Measurements from ENCODE around the gene TMEM192.
"Not testable (repeated sequence)": the region's sequence is repeated elsewhere in the genome, so short reads cannot be mapped to it uniquely, and the experiment has no call there.

TMEM192 gene

DNA sequence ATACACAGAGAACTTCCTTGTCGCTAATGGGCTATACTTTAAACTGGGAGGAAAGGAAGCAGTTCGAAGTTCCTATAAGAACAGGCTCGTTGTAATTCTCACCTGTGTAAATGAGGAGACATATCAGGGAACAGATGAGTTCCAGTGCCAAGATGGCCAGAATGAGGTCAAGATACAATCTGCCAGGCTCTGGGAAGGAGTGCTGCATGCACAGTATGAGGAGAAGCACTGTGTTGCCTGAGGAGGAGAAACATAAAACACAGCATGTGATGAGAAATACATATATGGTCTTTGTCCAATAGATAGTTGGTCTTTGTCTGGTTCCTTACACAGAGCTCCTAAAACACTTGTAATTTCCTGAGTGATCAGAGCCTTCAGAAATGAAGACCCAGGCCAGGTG is 24.3 kb downstream of the TMEM192 start:
- no peak for DNase-seq

DNA sequence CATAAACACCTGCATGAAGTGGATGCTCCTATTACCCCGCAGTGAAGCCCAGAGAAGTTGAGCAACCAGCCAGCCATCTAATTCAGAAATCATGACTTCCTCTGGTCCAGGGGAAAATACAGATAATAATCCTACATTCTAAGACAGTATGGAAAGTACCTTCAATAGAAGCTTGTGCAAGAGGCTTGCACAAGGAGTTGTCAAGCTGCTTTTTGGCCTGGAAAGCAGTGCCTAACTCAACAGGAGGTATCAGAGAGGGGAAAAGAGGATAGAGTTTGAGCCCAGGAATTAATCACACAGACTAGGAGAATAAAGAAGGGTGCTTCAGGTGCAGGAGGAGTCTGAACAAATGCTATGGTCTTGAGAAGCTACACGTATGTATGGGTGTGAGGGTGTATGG is 26.7 kb downstream of the TMEM192 start:
- DNase-seq: no peak

DNA sequence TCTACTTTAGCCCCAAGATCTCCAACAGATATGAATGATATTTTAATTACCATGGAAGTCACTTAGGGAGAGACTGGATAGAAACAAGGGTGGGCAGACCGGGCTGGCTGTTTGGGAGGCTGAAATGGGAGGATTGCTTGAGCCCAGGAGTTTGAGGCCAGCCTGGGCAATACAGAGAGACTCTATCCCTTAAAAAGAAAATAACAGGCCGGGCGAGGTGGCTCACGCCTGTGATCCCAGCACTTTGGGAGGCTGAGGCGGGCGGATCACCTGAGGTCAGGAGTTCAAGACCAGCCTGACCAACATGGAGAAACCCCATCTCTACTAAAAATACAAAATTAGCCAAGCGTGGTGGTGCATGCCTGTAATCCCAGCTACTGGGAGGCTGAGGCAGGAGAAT is 27.9 kb downstream of the TMEM192 start:
- DNase-seq: not testable (repeated sequence)

DNA sequence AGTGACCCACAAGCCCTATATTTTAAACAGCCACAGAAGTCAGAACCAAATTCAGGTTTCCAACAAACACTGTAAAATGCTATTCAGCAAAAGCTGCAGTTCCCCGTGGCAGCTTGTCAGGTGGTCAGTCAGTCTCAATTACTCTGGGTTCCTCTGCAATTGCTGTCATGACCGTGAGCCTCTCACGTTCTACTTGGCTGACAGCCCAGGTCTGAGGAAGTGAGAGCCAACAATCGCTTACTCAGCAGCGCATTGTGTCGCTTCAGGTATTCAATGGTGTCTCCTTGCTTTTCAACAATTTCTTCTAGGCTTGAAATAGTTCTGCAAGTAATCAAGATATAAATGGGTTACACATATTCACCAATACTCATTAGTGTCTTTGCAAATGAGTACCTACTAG is 33.2 kb downstream of the TMEM192 start:
- no peak for DNase-seq

DNA sequence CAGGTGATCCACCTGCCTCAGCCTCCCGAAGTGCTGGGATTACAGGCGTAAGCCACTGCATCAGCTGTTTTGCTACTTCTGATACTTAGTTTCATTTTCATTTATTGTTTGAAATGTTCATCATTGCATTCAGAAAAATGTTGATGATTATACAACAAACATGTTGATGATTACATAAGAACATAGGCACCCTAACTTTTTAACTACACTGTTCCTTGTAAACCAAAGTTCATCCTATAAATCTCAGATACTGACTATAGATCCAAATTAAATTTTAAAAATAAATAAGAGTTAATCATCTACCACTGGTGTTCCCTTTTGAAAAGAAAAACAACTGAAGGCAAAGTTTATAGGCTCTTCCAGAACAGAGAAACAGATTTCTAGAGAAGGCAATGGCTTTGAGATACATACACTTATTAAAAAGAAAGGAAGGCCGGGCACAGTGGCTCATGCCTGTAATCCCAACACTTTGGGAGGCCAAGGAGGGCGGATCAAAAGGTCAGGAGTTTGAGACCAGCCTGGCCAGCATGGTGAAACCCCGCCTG is 35.6 kb downstream of the TMEM192 start:
- no peak for DNase-seq

DNA sequence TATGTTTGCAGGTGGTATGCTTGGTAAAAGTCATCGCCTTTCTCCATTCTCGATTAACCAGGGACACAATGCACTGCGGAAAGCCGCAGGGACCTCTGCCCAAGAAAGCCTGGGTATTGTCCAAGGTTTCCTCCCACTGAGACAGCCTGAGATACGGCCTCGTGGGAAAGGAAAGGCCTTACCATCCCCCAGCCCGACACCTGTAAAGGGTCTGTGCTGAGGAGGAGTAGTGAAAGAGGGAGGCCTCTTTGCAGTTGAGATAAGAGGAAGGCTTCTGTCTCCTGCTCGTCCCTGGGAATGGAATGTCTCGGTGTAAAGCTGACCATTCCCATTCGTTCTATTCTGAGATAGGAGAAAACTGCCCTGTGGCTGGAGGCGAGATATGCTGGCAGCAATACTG is 39.3 kb downstream of the TMEM192 start:
- DNase-seq: not testable (repeated sequence)

DNA sequence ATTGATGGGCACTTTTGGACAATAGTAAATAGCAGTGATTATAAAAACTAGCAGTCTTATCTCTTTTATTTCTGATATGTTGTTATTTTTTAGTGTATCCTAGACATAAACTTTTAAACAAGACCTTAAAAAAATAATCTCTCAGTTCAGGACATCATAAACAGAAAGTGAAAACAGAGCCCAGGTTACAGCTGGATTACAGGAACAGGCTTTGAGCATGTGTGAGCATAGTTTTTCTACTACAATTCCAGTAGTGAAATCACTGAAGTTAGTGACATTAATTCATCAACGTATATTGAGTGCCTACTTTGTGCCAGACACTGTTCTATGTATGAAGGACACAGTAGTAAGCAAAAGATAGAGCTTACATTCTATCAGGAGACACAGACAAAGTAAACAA is 42.1 kb downstream of the TMEM192 start:
- no peak for DNase-seq

DNA sequence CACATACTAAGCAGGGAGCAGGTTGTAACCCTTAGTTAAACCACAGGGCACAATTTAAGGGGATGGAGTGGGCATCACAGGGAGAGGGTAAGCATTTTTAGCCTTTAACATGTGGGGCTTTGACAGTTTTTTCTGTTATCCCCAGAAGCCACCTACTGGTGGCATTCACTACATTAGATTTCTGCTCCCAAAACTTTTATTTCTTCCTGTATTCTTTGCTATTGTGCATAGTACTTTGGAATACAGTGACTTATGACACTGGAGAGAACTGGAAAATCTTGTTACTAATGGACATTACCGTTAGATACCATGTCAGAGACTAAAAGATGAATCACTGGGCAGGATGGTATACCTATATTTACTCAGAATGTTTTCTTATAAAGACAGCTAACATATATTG is 51.7 kb downstream of the TMEM192 start:
- DNase-seq: no peak

DNA sequence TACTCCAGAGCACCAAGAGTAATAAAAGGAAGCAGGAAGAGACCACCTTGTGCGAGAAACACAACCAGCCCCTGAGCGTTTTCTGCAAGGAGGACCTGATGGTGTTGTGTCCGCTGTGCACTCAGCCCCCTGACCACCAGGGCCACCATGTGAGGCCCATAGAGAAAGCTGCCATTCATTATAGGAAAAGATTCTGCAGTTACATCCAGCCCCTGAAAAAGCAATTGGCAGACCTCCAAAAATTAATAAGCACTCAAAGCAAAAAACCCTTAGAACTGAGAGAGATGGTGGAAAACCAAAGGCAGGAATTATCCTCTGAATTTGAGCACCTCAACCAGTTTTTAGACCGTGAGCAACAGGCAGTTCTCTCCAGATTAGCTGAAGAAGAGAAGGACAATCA is 53.3 kb downstream of the TMEM192 start:
- no peak for DNase-seq

DNA sequence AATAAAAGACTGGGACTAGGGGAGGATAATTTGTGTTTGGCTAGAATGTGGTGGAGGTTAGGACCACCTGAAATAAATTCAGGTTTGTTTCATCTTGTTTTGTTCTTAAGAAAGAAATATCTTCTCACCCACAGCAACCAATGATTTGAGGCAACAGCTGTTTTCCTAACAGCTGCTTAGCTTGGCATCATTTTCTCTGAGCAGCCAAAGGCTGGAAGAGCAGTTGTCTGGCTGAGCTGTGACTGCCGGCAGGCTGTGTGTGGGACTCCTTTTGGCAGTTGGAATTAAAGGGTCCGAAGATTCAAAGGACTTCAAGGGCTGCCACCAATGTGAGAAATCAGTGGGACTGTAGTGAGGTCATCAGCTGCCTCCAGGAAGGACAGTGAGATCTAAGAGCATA is 54.0 kb downstream of the TMEM192 start:
- no peak for DNase-seq

DNA sequence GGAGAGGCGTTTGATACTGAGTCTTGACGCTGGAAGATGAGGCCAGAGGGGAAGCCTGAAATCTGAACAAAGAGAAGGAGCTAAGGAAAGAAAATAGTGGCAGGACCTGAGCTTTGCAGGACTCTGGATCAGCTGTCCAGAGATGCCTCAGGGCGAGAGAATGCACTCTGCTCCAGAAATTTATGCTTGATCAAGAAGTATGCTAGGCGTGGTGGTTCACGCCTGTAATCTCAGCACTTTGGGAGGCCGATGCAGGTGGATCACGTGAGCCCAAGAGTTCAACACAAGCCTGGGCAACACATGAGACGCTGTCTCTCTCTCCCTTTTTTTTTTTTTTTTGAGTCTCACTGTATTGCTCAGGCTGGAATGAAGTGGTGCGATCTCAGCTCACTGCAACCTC is 57.1 kb downstream of the TMEM192 start:
- DNase-seq: no peak

DNA sequence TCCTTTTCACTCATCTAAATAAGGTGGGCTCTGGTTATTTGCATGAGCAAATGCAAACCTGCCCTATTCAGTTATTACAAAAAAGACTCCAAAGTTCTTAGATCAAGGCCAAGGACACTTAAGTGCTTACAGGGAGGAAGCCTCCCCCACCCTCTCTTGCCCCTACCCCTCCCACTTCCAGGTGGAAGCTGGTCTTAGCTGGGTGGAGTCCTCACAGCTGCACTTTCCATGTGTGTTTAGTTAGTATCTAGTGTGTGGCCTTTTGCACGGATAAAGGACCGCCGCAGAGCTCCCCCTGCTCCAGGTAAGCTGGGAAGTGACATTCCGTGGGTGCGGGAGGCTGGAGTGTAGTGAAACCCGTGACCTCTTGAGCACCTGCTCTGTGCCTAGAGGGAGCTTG is 59.0 kb downstream of the TMEM192 start, which contains the start of gene TRIM75:
TSS of gene TRIM75 (plus strand) at position 222 of the 400 bp plus-strand sequence. CDS start 5,282 bp downstream, outside the sequence.
- DNase-seq: peak in 1 of 2 experiments; percentile 2

DNA sequence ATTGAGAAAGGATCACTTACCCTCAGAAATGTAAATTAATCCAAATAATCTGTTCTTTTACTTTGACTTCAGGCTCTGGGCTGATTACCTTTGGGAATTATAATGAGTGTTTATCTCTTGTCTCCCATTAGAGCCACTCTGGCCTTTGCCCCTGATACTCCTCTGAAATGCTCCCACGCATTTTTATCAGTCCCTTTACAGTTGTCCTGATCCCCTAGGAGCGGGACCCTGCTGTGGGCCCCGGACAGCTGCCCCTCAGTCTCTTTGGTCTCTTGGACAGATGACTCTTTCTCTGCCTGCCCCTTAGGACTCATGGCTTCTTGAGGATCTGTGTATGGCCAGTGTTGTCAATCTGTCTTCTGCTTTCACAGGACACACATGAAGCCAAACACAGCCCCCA is 60.0 kb downstream of the TMEM192 start:
- no peak for DNase-seq

DNA sequence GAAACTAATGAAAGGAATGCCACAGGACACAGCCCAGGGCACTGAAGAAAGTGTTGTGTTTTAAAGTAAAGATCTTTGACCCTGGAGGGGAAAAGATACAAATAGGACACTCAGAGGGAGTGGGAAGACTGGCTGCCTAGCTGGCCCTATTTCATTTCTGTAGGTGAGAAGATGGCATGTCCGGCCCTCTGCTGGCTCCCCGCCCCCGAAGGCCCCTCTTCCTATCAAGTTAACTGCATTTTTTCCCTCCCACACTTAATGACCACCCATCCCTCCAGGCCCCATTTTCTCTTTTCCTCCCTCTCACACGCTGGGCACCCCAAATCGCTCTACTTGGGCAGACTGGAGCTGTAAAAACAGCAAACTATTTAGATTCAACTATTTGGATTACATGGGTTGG is 64.5 kb downstream of the TMEM192 start:
- DNase-seq: no peak

DNA sequence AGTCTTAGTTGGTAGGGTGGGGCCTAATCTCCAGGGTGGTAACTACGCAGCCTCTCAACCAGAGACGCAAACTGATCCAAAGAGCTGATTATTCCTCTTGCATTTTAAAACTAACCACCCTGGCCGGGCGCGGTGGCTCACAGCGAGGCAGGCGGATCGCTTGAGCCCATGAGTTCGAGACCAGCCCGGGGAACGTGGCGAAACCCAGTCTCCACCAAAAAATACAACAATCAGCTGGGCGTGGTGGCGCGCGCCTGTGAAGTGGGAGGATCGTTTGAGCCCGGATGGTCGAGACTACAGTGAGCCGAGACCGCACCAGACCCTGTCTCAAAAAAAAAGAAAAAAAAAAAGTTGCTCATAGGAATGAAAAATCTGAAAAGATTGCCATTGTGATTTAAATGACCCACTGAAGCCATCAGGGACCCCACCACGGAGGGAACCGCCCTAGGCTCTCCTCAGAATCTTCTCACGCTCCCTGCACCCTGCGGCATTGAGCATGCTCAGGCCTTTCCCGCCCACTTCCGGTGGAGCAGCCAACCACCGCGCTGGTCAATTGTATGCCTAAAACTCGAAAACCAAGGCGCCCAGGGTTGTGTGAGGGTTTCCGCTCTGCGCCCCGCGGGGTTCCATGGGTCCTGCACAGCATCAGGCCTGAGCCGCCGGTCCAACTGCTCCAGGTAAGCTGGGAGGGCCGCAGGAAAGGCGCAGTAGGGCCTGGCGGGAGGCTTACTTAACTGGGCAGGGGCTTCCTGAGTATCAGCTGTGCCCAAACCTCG is 81.0 kb downstream of the TMEM192 start, which contains the start of gene TRIM60:
TSS of gene TRIM60 (plus strand) at position 564 of the 776 bp plus-strand sequence. CDS start 8,074 bp downstream, outside the sequence.
- DNase-seq: no peak

DNA sequence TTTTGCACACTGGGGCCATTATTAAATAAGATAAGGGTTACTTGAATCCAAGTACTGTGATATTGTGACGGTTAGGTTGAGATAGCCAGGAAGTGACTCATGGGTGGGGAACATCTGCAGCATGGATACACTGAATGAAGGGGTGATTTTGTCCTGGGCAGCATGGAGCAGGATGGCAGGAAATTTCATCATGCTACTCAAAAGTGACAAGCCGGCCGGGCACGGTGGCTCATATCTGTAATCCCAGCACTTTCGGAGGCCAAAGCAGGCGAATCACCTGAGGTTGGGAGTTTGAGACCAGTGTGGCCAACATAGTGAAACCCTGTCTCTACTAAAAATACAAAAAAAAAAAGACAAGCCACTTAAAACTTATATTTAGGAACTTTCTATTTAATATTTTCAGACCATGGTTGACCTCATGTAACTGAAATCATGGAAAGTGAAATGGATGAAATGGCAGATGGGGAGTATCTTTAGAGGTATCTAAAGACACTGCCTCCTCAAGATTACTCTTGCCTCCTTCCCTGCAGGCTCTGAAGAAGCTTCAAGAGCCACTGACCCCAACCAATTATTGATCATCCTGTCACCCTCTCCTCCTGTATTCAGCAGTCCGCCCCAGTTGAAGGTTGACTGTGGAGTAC is 84.8 kb downstream of the TMEM192 start:
- DNase-seq: no peak

DNA sequence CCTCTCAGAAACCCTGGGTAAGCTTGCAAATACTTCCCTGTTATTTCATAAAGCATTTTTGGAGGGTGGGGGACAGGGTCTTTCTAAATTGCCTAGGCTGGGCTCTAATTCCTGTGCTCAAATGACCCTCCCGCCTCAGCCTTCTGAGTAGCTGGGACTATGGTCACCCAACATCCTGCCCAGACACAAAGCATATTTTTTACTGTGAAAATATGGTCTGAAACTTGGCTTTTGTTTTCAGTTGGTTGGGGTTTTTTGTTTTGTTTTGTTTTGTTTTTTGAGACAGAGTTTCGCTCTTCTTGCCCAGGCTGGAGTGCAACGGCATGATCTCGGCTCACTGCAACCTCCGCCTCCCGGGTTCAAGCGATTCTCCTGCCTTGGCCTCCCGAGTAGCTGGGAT is 86.9 kb downstream of the TMEM192 start:
- not testable (repeated sequence) for DNase-seq
